ENCODE results near the gene ANKS6. TPM values are rescaled to one million over a fixed set of nuclear protein-coding genes. Genes with fewer than 3 reads are reported as not detected.

Gene ANKS6
- total RNA-seq, 1 experiment from 2014 or later, result 19.6 TPM

GRCh38 chr9:98832768-98833089, 36.4 kb upstream of the ANKS6 start:
- no TSS peak for BruUV-seq (replicated peaks)

GRCh38 chr9:98831696-98832095, 35.3 kb upstream of the ANKS6 start:
- ATAC-seq, result no peak
- intact Hi-C loops (cut with micrococcal nuclease; ENCODE audit: unreplicated experiment), result no loop called here
- ChIA-PET POLR2A (no interaction called here), CTCF (no interaction called here)
- no peaks in the 10 kb centered on the region for H3K36me3 ChIP-seq (ENCODE audit: control insufficient read depth, insufficient read depth, low read length)
- H3K27ac ChIP-seq (ENCODE audit: low read length), result no peak overlapping the region
- H3K4me3 ChIP-seq (ENCODE audit: low read depth in 2 of 2, low read length in 2 of 2), result no peak overlapping the region
- H3K9me3 ChIP-seq (ENCODE audit: control insufficient read depth, insufficient read depth, low read depth, low read length), result no peaks in the 10 kb centered on the region
- in situ Hi-C loops (cut with HindIII; ENCODE audit: low pct_unique_long_range_greater_than_20kb, low sequenced_read_pairs), result no loop called here
- TF ChIP-seq CTCF (IDR thresholded peaks at IDR 0.05) (no peak), SIN3A (IDR thresholded peaks at IDR 0.05; ENCODE audit: borderline replicate concordance, insufficient read depth, low read depth, low read length) (no peak), POLR2AphosphoS5 (IDR thresholded peaks at IDR 0.05; ENCODE audit: low read depth, low read length) (no peak), REST (IDR thresholded peaks at IDR 0.05; ENCODE audit: insufficient read depth in 1 of 2, low read depth in 2 of 2, low read length in 1 of 2) (no peak)
- no peaks in the 10 kb centered on the region for H3K4me1 ChIP-seq (ENCODE audit: control insufficient read depth, insufficient read depth, low read length)
- no peak for DNase-seq (ENCODE audit: low read depth, low spot score)
- BruUV-seq (replicated peaks), result no TSS peak
- H3K27me3 ChIP-seq (ENCODE audit: control insufficient read depth, insufficient read depth, low read length), result no peaks in the 10 kb centered on the region

More at GRCh38 chr9:98832768-98833089, 36.4 kb upstream of the ANKS6 start:
- no peaks in the 10 kb centered on the region for H3K36me3 ChIP-seq (ENCODE audit: control insufficient read depth, insufficient read depth, low read length)
- DNase-seq (ENCODE audit: low read depth, low spot score), result no peak
- intact Hi-C loops (cut with micrococcal nuclease; ENCODE audit: unreplicated experiment) (no loop called here), in situ Hi-C loops (cut with HindIII; ENCODE audit: low pct_unique_long_range_greater_than_20kb, low sequenced_read_pairs) (no loop called here)
- CTCF ChIA-PET, result no interaction called here
- no peak for TF ChIP-seq TCF7L2 (IDR thresholded peaks at IDR 0.05; ENCODE audit: low read depth, low read length)
- TF ChIP-seq POLR2AphosphoS5 (IDR thresholded peaks at IDR 0.05; ENCODE audit: low read depth, low read length), result no peak
- TF ChIP-seq CTCF (IDR thresholded peaks at IDR 0.05), result no peak
- no peak for TF ChIP-seq SIN3A (IDR thresholded peaks at IDR 0.05; ENCODE audit: borderline replicate concordance, insufficient read depth, low read depth, low read length)
- no peak for TF ChIP-seq REST (IDR thresholded peaks at IDR 0.05; ENCODE audit: insufficient read depth in 1 of 2, low read depth in 2 of 2, low read length in 1 of 2)
- no peak overlapping the region for H3K4me3 ChIP-seq (ENCODE audit: low read depth in 2 of 2, low read length in 2 of 2)
- H3K27ac ChIP-seq (ENCODE audit: low read length), result no peak overlapping the region
- H3K9me3 ChIP-seq (ENCODE audit: control insufficient read depth, insufficient read depth, low read depth, low read length), result no peaks in the 10 kb centered on the region
- no peaks in the 10 kb centered on the region for H3K4me1 ChIP-seq (ENCODE audit: control insufficient read depth, insufficient read depth, low read length)
- POLR2A ChIA-PET, result no interaction called here
- ATAC-seq, result no peak
- no peaks in the 10 kb centered on the region for H3K27me3 ChIP-seq (ENCODE audit: control insufficient read depth, insufficient read depth, low read length)
